ENCODE measurements around the gene SLC7A7. TPM values are rescaled to one million over a fixed set of nuclear protein-coding genes. Genes with fewer than 3 reads are reported as not detected.

SLC7A7 gene
- total and polyA plus RNA-seq, 9 of the 15 experiments (the other 6 are each of a cell fraction or from before 2014, with no cell fraction given): 0.07 to 0.68 (median 0.41) TPM

- TF ChIP-seq MGA (IDR thresholded peaks at IDR 0.05) (no peak; the same call in 1 of the 2 replicates), SIX5 (IDR thresholded peaks at IDR 0.05; ENCODE audit: borderline replicate concordance in 1 of 2, insufficient read depth in 1 of 2, low read depth in 1 of 2, low read length in 2 of 2) (no peak), ILF3 (IDR thresholded peaks at IDR 0.05; ENCODE audit: borderline replicate concordance) (no peak), ZNF143 (CRISPR knock-in tag; IDR thresholded peaks at IDR 0.05) (no peak), ZNF165 (CRISPR knock-in tag; IDR thresholded peaks at IDR 0.05; ENCODE audit: borderline replicate concordance) (no peak), THRAP3 (IDR thresholded peaks at IDR 0.05; ENCODE audit: borderline replicate concordance) (no peak), ATF2 (CRISPR knock-in tag; IDR thresholded peaks at IDR 0.05) (no peak), PRPF4 (IDR thresholded peaks at IDR 0.05; ENCODE audit: insufficient read depth, low read depth, low read length, poor library complexity, severe bottlenecking) (no peak), C11orf30 (IDR thresholded peaks at IDR 0.05; ENCODE audit: low read depth) (peak; percentile 90), L3MBTL2 (IDR thresholded peaks at IDR 0.05) (peak; percentile 52), KDM2B (CRISPR knock-in tag; IDR thresholded peaks at IDR 0.05) (no peak), ZFP1 (CRISPR knock-in tag; IDR thresholded peaks at IDR 0.05) (no peak), SMARCE1 (IDR thresholded peaks at IDR 0.05) (peak; percentile 28; the same call in 1 of the 2 replicates), CGGBP1 (CRISPR knock-in tag; IDR thresholded peaks at IDR 0.05) (no peak)
These were observed 19.0 kb downstream of the SLC7A7 start (continued) for GRCh38 chr14:22796087-22796707.
